Measurements from ENCODE around the gene RGS7.

DNA sequence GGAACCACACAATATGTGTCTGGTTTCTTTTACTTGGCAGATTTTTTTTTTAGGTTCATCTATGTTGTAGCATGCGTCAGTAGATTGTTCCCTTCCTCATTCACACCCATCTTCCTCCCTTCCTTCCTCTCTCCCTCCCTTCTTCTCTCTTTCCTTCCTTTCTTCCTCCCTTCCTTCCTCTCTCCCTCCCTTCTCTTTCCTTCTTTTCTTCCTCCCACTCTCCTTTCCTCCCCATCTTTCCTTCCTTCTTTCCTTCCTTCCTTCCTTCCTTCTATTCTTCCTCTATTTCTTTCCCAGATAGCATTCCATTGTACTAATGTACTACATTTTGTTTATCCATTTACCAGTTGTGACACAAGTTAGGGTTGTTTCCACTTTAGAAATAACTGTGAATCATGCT lies 218.0 kb downstream of the RGS7 start:
- TF ChIP-seq, protein P1, sequence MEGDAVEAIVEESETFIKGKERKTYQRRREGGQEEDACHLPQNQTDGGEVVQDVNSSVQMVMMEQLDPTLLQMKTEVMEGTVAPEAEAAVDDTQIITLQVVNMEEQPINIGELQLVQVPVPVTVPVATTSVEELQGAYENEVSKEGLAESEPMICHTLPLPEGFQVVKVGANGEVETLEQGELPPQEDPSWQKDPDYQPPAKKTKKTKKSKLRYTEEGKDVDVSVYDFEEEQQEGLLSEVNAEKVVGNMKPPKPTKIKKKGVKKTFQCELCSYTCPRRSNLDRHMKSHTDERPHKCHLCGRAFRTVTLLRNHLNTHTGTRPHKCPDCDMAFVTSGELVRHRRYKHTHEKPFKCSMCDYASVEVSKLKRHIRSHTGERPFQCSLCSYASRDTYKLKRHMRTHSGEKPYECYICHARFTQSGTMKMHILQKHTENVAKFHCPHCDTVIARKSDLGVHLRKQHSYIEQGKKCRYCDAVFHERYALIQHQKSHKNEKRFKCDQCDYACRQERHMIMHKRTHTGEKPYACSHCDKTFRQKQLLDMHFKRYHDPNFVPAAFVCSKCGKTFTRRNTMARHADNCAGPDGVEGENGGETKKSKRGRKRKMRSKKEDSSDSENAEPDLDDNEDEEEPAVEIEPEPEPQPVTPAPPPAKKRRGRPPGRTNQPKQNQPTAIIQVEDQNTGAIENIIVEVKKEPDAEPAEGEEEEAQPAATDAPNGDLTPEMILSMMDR (IDR thresholded peaks at IDR 0.05; ENCODE audit: low read depth, low read length), result no peak
- TF ChIP-seq EZH2phosphoT487 (IDR thresholded peaks at IDR 0.05; ENCODE audit: low read depth), result no peak

All from OCI-LY3 (cell line).